ENCODE data around the gene ADAMTSL3. TPM values are rescaled to one million over a fixed set of nuclear protein-coding genes. Genes with fewer than 3 reads are reported as not detected.

Gene ADAMTSL3
- total and polyA plus RNA-seq, 2 experiments from 2014 or later, result 0.61 to 0.87 TPM

GRCh38 chr15:83928392-83928734 lies 274.4 kb downstream of the ADAMTSL3 start (continued):
- no peak for TF ChIP-seq JUNB (IDR thresholded peaks at IDR 0.05; ENCODE audit: unreplicated experiment)
- TF ChIP-seq ZNF331 (CRISPR knock-in tag; IDR thresholded peaks at IDR 0.05; ENCODE audit: low read depth), result no peak
- TF ChIP-seq EZH2 (IDR thresholded peaks at IDR 0.05; ENCODE audit: low read depth, unreplicated experiment), result no peak
- no peak for TF ChIP-seq CREB1 (CRISPR knock-in tag; IDR thresholded peaks at IDR 0.05; ENCODE audit: low read depth)
- TF ChIP-seq ETS1 (IDR thresholded peaks at IDR 0.05), result no peak
- TF ChIP-seq STAT1 (IDR thresholded peaks at IDR 0.05; ENCODE audit: unreplicated experiment), result no peak

- Mint-ChIP-seq H3K9me3 (peaks cover 11% of the 10 kb centered on the region), H3K4me1 (no peaks in the 10 kb centered on the region; the same call in 2 of the 3 replicates), H3K36me3 (ENCODE audit: low read depth) (peaks cover 6% of the 10 kb centered on the region; the same call in 2 of the 3 replicates), H3K27me3 (ENCODE audit: insufficient read depth, low read depth, poor library complexity) (no peaks in the 10 kb centered on the region), H3K4me3 (no peak overlapping the region), H3K27ac (no peak overlapping the region)
- H2AFZ ChIP-seq, result no peak overlapping the region
- no peak overlapping the region for H3K4me2 ChIP-seq
- no peak for ATAC-seq
- no peaks in the 10 kb centered on the region for H4K20me1 ChIP-seq (replicated peaks; ENCODE audit: insufficient read depth)
- TF ChIP-seq REST (IDR thresholded peaks at IDR 0.05; ENCODE audit: unreplicated experiment), result no peak
- no peak for TF ChIP-seq ZNF331 (CRISPR knock-in tag; IDR thresholded peaks at IDR 0.05; ENCODE audit: low read depth)
- TF ChIP-seq ZNF114 (CRISPR knock-in tag; IDR thresholded peaks at IDR 0.05), result no peak
- H3K27ac ChIP-seq (ENCODE audit: low read depth), result no peak overlapping the region
- H3K4me1 ChIP-seq (ENCODE audit: insufficient read depth), result no peaks in the 10 kb centered on the region; the same call in 1 of the 2 replicates
- no peaks in the 10 kb centered on the region for H3K27me3 ChIP-seq (ENCODE audit: insufficient read depth)
- no peaks in the 10 kb centered on the region for H3F3A ChIP-seq (replicated peaks; ENCODE audit: low read depth)
- DNase-seq (ENCODE audit: low spot score), result no peak
- H3K79me2 ChIP-seq (replicated peaks; ENCODE audit: insufficient read depth), result no peaks in the 10 kb centered on the region
- H3K4me3 ChIP-seq, result no peak overlapping the region
- H3K9me2 ChIP-seq (ENCODE audit: insufficient read depth), result peaks cover 3% of the 10 kb centered on the region
- H3K36me3 ChIP-seq (ENCODE audit: insufficient read depth), result no peaks in the 10 kb centered on the region
Measured at GRCh38 chr15:83928878-83929418, 275.0 kb downstream of the ADAMTSL3 start.

- no peak for ATAC-seq
- TF ChIP-seq NANOG (IDR thresholded peaks at IDR 0.05; ENCODE audit: borderline replicate concordance), result no peak
- no peak for TF ChIP-seq JUNB (IDR thresholded peaks at IDR 0.05; ENCODE audit: unreplicated experiment)
- TF ChIP-seq ZNF462 (CRISPR knock-in tag; IDR thresholded peaks at IDR 0.05), result no peak
Measured at GRCh38 chr15:83929619-83930018, 275.7 kb downstream of the ADAMTSL3 start.

More at GRCh38 chr15:83929619-83930018, 275.7 kb downstream of the ADAMTSL3 start:
- Histone ChIP-seq H2AFZ (no peak overlapping the region), H3K4me2 (no peak overlapping the region), H3K79me2 (replicated peaks; ENCODE audit: insufficient read depth) (no peaks in the 10 kb centered on the region), H3K4me3 (no peak overlapping the region), H3K4me1 (ENCODE audit: insufficient read depth) (no peaks in the 10 kb centered on the region; the same call in 1 of the 2 replicates), H3K9me2 (ENCODE audit: insufficient read depth) (peaks cover 3% of the 10 kb centered on the region), H4K20me1 (replicated peaks; ENCODE audit: insufficient read depth) (no peaks in the 10 kb centered on the region), H3F3A (replicated peaks; ENCODE audit: low read depth) (no peaks in the 10 kb centered on the region), H3K36me3 (ENCODE audit: insufficient read depth) (no peaks in the 10 kb centered on the region), H3K27me3 (ENCODE audit: insufficient read depth) (no peaks in the 10 kb centered on the region), H3K27ac (ENCODE audit: low read depth) (no peak overlapping the region)
- no peak for DNase-seq (ENCODE audit: low spot score)
- peaks cover 18% of the 10 kb centered on the region for H3K9me3 Mint-ChIP-seq
- no peaks in the 10 kb centered on the region for H3K27me3 Mint-ChIP-seq (ENCODE audit: insufficient read depth, low read depth, poor library complexity)
- H3K27ac Mint-ChIP-seq, result no peak overlapping the region
- peaks cover 11% of the 10 kb centered on the region; the same call in 2 of the 3 replicates for H3K36me3 Mint-ChIP-seq (ENCODE audit: low read depth)
- no peaks in the 10 kb centered on the region; the same call in 2 of the 3 replicates for H3K4me1 Mint-ChIP-seq
- H3K4me3 Mint-ChIP-seq, result no peak overlapping the region
